Fibroblast of pulmonary artery (primary cell): ENCODE data around the gene PSMA7.

ENCODE experiments used
- DNase-seq: peaks from one replicate; pipeline ENCODE4 v3.0.0-alpha.2; 2010; ENCODE audit warnings: low read depth
- H3K4me3 ChIP-seq: replicated peaks from 2 replicates; pipeline ENCODE4 v1.5.1; 2011; ENCODE audit warnings: low read depth, mild to moderate bottlenecking, control low read depth, low read length, moderate library complexity
- CTCF ChIP-seq: IDR thresholded peaks from 2 replicates; pipeline ENCODE4 v1.5.1; 2011; ENCODE audit warnings: mild to moderate bottlenecking, control low read depth, low read length, inconsistent platforms; ENCODE audit errors: missing control alignments

The PSMA7 gene

GRCh38 chr20:62127799-62128198 is 15.4 kb downstream of the PSMA7 start:
- no peak overlapping the region for H3K4me3 ChIP-seq
- no peak for TF ChIP-seq CTCF
- no peak for DNase-seq

GRCh38 chr20:62126141-62126540 is 17.1 kb downstream of the PSMA7 start:
- no peak overlapping the region for H3K4me3 ChIP-seq
- DNase-seq = no peak
- no peak for TF ChIP-seq CTCF

- TF ChIP-seq CTCF = peak; percentile 13
- peak overlapping the region; percentile 72 for H3K4me3 ChIP-seq
- DNase-seq = peak; percentile 44
These were observed 19.6 kb downstream of the PSMA7 start for GRCh38 chr20:62123450-62124118.

- TF ChIP-seq CTCF = no peak
- peak overlapping the region; percentile 72 for H3K4me3 ChIP-seq
- peak; percentile 27 for DNase-seq
These were observed 20.3 kb downstream of the PSMA7 start for GRCh38 chr20:62122654-62123449.

GRCh38 chr20:62121776-62122653 is 21.2 kb downstream of the PSMA7 start, which contains the start of gene LSM14B:
Gene LSM14B, plus strand, starts transcription at chr20:62122475. Its CDS starts 192 bp downstream, at chr20:62122667.
- peak within 1 kb of the TSS; percentile 72 for H3K4me3 ChIP-seq
- no peak for TF ChIP-seq CTCF
- peak; percentile 98 for DNase-seq

- TF ChIP-seq CTCF = no peak
- DNase-seq = peak; percentile 67
These were observed 22.0 kb downstream of the PSMA7 start for GRCh38 chr20:62120990-62121775.

More at GRCh38 chr20:62120990-62121775, 22.0 kb downstream of the PSMA7 start:
- peak overlapping the region; percentile 63 for H3K4me3 ChIP-seq
